ENCODE measurements around the gene ADARB1.

ADARB1 gene

DNA sequence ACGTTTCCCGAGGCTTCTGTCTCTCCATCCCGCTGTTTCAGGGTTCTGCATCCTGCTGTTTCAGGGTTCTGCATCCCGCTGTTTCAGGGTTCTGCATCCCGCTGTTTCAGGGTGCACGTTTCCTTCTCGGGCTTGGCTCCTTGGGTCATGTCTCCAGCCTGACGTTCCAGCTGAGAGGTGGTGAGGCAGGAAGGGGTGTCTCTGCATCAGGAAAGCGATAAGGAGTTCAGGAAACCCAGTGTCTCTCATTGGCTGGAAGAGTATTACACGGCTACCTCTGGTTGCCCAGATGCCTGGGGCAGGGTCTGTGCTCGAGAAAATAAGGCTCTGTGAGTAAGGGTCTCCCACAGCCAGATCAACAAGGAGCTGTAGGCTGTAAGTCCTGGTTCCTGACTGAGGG lies 21.1 kb downstream of the ADARB1 start:
- Histone ChIP-seq H3K27me3 (replicated peaks; ENCODE audit: control insufficient read depth, insufficient read depth, low read length, poor library complexity, severe bottlenecking) (no peaks in the 10 kb centered on the region), H3K36me3 (ENCODE audit: control insufficient read depth, insufficient read depth, low read length) (no peaks in the 10 kb centered on the region), H3K9me3 (ENCODE audit: control insufficient read depth, low read length) (no peaks in the 10 kb centered on the region), H3K4me3 (ENCODE audit: insufficient read depth, low read depth, low read length, poor library complexity, severe bottlenecking) (no peak overlapping the region), H3K27ac (ENCODE audit: insufficient read depth, low read length, poor library complexity, severe bottlenecking) (no peak overlapping the region), H3K4me1 (ENCODE audit: control insufficient read depth, insufficient read depth, low read length, poor library complexity, severe bottlenecking) (peaks cover 5% of the 10 kb centered on the region)
- DNase-seq: no peak

DNA sequence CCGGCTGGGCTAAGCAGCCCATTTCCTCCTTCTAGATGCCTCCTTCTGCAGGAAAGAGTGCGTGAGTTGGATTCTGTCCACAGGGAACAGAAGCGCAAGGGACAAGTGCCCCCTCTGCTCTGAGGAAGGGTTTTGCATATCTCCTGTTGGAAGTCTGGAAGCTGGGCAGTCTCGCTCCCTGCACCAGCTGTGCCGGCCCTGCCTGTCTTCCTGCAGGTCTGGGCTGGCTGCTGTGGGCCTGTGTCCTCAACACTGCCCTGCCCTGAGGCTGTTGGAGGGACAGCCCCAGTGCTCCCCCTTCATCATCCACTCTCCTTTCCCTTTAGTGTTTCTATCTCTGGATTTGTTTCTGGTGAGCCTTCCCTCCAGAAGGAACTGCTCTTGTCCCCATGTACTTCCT lies 21.8 kb downstream of the ADARB1 start:
- Histone ChIP-seq H3K36me3 (ENCODE audit: control insufficient read depth, insufficient read depth, low read length) (no peaks in the 10 kb centered on the region), H3K4me3 (ENCODE audit: insufficient read depth, low read depth, low read length, poor library complexity, severe bottlenecking) (no peak overlapping the region), H3K27ac (ENCODE audit: insufficient read depth, low read length, poor library complexity, severe bottlenecking) (no peak overlapping the region), H3K9me3 (ENCODE audit: control insufficient read depth, low read length) (no peaks in the 10 kb centered on the region), H3K27me3 (replicated peaks; ENCODE audit: control insufficient read depth, insufficient read depth, low read length, poor library complexity, severe bottlenecking) (no peaks in the 10 kb centered on the region), H3K4me1 (ENCODE audit: control insufficient read depth, insufficient read depth, low read length, poor library complexity, severe bottlenecking) (peaks cover 5% of the 10 kb centered on the region)
- no peak for DNase-seq

DNA sequence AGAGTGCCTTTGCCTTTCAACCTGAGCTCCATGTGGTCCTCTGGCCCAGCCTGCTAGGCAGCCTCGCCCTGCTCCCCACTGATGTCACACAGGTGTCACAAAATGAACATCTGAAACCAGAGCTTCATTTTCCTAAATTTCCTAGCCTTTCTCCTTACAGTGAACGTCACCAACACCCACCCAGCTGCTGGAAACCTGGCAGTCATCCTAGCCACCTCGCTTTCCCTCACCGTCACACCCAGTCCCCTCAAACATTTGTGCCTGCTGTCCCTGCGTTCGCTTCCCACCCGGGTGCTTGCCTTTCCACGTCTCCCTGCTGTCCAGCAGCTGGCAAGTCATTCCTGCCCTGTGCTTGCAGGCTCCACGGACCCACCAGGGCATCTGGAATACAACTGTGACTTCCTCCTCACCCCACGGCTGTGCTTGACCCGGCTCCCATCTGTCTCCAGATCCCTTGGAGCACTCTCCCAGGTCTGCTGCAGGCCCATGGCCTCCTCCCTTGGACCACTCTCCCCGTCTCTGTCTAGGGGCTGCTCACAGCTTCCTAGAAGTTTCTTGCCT lies 23.5 kb downstream of the ADARB1 start:
- Histone ChIP-seq H3K27me3 (replicated peaks; ENCODE audit: control insufficient read depth, insufficient read depth, low read length, poor library complexity, severe bottlenecking) (no peaks in the 10 kb centered on the region), H3K4me3 (ENCODE audit: insufficient read depth, low read depth, low read length, poor library complexity, severe bottlenecking) (no peak overlapping the region), H3K36me3 (ENCODE audit: control insufficient read depth, insufficient read depth, low read length) (no peaks in the 10 kb centered on the region), H3K9me3 (ENCODE audit: control insufficient read depth, low read length) (no peaks in the 10 kb centered on the region), H3K4me1 (ENCODE audit: control insufficient read depth, insufficient read depth, low read length, poor library complexity, severe bottlenecking) (peaks cover 10% of the 10 kb centered on the region), H3K27ac (ENCODE audit: insufficient read depth, low read length, poor library complexity, severe bottlenecking) (no peak overlapping the region)
- DNase-seq: no peak

DNA sequence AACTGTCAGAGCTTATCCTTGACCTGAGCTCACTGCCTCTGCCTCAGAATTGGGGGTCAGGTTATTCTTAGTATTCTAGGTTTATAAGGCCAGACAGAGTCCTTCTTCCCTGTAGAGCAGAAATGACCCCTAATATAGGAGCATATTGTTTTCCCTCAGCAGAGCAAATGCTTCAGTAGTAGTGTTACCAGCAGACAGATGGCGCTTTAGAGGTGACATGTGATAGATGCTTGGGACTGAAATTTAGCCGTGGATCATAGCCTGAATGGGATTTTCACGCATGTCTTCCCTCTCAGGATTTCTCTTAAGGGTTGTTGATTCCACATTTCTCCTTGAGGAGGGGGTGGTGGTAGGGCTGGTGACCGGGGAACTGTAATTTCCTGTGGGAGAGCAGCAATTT lies 24.5 kb downstream of the ADARB1 start:
- H3K4me3 ChIP-seq (ENCODE audit: insufficient read depth, low read depth, low read length, poor library complexity, severe bottlenecking): no peak overlapping the region
- H3K4me1 ChIP-seq (ENCODE audit: control insufficient read depth, insufficient read depth, low read length, poor library complexity, severe bottlenecking): peaks cover 6% of the 10 kb centered on the region
- H3K27ac ChIP-seq (ENCODE audit: insufficient read depth, low read length, poor library complexity, severe bottlenecking): no peak overlapping the region
- H3K36me3 ChIP-seq (ENCODE audit: control insufficient read depth, insufficient read depth, low read length): no peaks in the 10 kb centered on the region
- H3K27me3 ChIP-seq (replicated peaks; ENCODE audit: control insufficient read depth, insufficient read depth, low read length, poor library complexity, severe bottlenecking): no peaks in the 10 kb centered on the region
- H3K9me3 ChIP-seq (ENCODE audit: control insufficient read depth, low read length): no peaks in the 10 kb centered on the region
- no peak for DNase-seq

DNA sequence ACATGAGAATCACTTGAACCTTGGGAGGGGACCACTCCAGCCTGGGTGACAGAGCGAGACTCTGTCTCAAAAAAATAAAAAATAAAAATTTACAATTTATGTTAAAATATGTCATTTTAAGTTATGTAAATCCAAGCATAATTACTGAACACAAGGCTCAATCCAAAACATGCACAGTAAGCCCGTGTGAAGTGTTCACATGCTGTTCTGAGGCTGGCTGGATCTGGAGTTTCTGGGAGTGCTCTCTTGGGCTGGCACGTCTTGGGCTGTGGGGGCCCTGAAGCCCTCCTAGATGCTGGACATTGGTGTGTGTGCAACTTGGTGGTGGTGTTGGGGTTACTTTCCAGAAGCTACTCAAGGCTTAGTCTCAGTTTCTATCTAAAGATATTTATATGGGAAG lies 25.2 kb downstream of the ADARB1 start:
- H3K27me3 ChIP-seq (replicated peaks; ENCODE audit: control insufficient read depth, insufficient read depth, low read length, poor library complexity, severe bottlenecking): no peaks in the 10 kb centered on the region
- H3K27ac ChIP-seq (ENCODE audit: insufficient read depth, low read length, poor library complexity, severe bottlenecking): no peak overlapping the region
- H3K9me3 ChIP-seq (ENCODE audit: control insufficient read depth, low read length): no peaks in the 10 kb centered on the region
- peaks cover 13% of the 10 kb centered on the region for H3K4me1 ChIP-seq (ENCODE audit: control insufficient read depth, insufficient read depth, low read length, poor library complexity, severe bottlenecking)
- no peak overlapping the region for H3K4me3 ChIP-seq (ENCODE audit: insufficient read depth, low read depth, low read length, poor library complexity, severe bottlenecking)
- no peak for DNase-seq
- no peaks in the 10 kb centered on the region for H3K36me3 ChIP-seq (ENCODE audit: control insufficient read depth, insufficient read depth, low read length)

DNA sequence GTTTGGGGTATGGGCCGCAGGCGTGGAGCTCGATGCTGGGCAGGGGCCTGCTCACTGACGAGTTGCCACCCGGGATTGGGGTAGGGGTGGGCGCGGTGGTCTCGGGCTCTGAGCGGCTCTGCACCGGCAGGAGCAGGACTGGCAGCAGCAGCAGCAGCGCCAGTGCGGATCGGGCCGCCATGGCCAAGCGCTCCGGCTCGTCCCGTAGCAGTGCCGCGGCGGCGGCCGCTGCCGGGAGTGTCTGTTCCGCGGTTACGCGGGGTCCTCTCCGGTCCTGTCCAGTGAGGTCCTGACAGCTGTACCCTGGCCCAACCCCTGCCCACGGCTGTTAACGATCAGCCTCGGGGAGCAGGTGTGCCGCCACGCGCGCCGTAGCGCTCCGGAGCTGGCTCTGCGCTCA lies 26.5 kb downstream of the ADARB1 start:
- no peaks in the 10 kb centered on the region for H3K9me3 ChIP-seq (ENCODE audit: control insufficient read depth, low read length)
- peaks cover 16% of the 10 kb centered on the region for H3K4me1 ChIP-seq (ENCODE audit: control insufficient read depth, insufficient read depth, low read length, poor library complexity, severe bottlenecking)
- no peak overlapping the region for H3K4me3 ChIP-seq (ENCODE audit: insufficient read depth, low read depth, low read length, poor library complexity, severe bottlenecking)
- H3K36me3 ChIP-seq (ENCODE audit: control insufficient read depth, insufficient read depth, low read length): no peaks in the 10 kb centered on the region
- no peak for DNase-seq
- H3K27ac ChIP-seq (ENCODE audit: insufficient read depth, low read length, poor library complexity, severe bottlenecking): no peak overlapping the region
- no peaks in the 10 kb centered on the region for H3K27me3 ChIP-seq (replicated peaks; ENCODE audit: control insufficient read depth, insufficient read depth, low read length, poor library complexity, severe bottlenecking)

DNA sequence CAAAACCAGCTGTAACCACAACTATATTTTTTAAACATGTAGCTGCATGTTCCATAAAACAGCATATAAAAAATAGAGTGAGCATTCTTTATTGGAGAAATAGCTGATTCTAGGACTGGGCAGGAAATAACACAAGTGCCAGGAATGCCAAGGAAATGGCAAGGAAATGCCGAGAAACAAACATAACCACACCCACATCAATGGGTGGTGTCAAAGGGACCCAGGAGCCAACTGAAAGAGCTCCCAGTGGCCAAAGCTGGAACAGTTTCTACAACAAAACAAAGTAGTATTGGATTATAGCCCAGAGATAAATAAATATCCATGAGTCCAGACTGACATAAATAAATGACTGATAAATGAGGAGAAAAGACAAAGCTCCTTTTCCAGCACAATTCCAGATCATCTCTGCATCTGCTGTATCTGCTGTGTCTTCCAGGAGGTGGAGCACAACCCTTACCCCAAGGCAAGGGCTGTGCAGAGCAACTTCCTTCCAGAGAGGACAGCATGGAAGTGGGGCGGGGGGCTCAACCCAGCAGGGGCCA lies 28.1 kb downstream of the ADARB1 start:
- Histone ChIP-seq H3K4me3 (ENCODE audit: insufficient read depth, low read depth, low read length, poor library complexity, severe bottlenecking) (no peak overlapping the region), H3K36me3 (ENCODE audit: control insufficient read depth, insufficient read depth, low read length) (no peaks in the 10 kb centered on the region), H3K27me3 (replicated peaks; ENCODE audit: control insufficient read depth, insufficient read depth, low read length, poor library complexity, severe bottlenecking) (no peaks in the 10 kb centered on the region), H3K4me1 (ENCODE audit: control insufficient read depth, insufficient read depth, low read length, poor library complexity, severe bottlenecking) (peaks cover 16% of the 10 kb centered on the region), H3K9me3 (ENCODE audit: control insufficient read depth, low read length) (no peaks in the 10 kb centered on the region), H3K27ac (ENCODE audit: insufficient read depth, low read length, poor library complexity, severe bottlenecking) (no peak overlapping the region)
- DNase-seq: no peak

DNA sequence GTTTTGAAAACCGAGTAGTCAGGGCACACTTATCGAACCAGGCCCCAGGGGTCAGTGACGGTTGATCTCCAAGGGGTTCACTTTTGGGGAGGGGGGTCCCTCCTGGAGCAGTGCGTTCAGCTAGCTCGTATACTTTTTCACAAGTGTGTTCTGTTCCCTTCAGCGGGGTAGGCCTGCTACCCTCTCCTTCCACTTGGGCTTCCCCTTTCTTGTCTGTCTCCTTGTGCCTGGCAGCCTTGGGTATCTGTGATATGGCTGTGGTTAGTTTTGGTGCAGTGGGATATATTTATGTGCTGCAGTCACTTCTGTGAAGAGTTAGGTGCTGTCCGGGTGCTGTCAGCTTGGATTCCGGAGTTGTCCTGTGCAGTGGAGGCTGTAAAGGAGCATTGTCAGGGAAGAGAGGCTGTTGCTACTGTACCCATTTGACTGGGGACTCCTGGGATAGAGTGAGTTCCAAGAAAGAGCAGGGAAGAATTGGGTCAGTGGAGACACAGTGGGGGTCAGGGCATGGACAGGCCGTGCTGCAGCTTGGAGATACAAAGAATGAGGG lies 29.7 kb downstream of the ADARB1 start:
- no peaks in the 10 kb centered on the region for H3K27me3 ChIP-seq (replicated peaks; ENCODE audit: control insufficient read depth, insufficient read depth, low read length, poor library complexity, severe bottlenecking)
- no peak overlapping the region for H3K4me3 ChIP-seq (ENCODE audit: insufficient read depth, low read depth, low read length, poor library complexity, severe bottlenecking)
- no peak for DNase-seq
- H3K4me1 ChIP-seq (ENCODE audit: control insufficient read depth, insufficient read depth, low read length, poor library complexity, severe bottlenecking): peaks cover 16% of the 10 kb centered on the region
- no peaks in the 10 kb centered on the region for H3K9me3 ChIP-seq (ENCODE audit: control insufficient read depth, low read length)
- H3K36me3 ChIP-seq (ENCODE audit: control insufficient read depth, insufficient read depth, low read length): no peaks in the 10 kb centered on the region
- no peak overlapping the region for H3K27ac ChIP-seq (ENCODE audit: insufficient read depth, low read length, poor library complexity, severe bottlenecking)

DNA sequence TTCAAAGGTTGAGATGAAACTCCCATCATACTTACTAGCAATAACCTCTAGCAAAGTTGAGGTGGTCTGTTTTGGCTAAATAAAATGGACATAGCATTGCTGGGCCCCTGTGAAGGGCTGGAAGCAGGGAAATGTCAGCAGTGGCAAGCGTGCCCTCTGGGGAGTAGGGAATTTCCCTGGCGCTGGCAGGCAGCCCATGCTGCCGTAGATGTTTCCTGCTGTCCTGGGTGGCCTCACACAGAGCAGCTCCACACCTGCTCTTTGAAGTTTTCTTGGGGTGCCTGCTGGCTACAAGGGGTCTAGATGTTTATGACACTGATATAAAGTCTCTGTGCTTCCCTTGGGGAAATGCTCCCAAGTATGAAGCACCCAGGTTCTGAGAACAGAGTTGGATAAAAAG lies 30.2 kb downstream of the ADARB1 start:
- no peaks in the 10 kb centered on the region for H3K36me3 ChIP-seq (ENCODE audit: control insufficient read depth, insufficient read depth, low read length)
- H3K27me3 ChIP-seq (replicated peaks; ENCODE audit: control insufficient read depth, insufficient read depth, low read length, poor library complexity, severe bottlenecking): no peaks in the 10 kb centered on the region
- peaks cover 20% of the 10 kb centered on the region for H3K4me1 ChIP-seq (ENCODE audit: control insufficient read depth, insufficient read depth, low read length, poor library complexity, severe bottlenecking)
- no peaks in the 10 kb centered on the region for H3K9me3 ChIP-seq (ENCODE audit: control insufficient read depth, low read length)
- no peak overlapping the region for H3K4me3 ChIP-seq (ENCODE audit: insufficient read depth, low read depth, low read length, poor library complexity, severe bottlenecking)
- DNase-seq: peak in 1 of 3 donors; percentile 10
- no peak overlapping the region for H3K27ac ChIP-seq (ENCODE audit: insufficient read depth, low read length, poor library complexity, severe bottlenecking)

DNA sequence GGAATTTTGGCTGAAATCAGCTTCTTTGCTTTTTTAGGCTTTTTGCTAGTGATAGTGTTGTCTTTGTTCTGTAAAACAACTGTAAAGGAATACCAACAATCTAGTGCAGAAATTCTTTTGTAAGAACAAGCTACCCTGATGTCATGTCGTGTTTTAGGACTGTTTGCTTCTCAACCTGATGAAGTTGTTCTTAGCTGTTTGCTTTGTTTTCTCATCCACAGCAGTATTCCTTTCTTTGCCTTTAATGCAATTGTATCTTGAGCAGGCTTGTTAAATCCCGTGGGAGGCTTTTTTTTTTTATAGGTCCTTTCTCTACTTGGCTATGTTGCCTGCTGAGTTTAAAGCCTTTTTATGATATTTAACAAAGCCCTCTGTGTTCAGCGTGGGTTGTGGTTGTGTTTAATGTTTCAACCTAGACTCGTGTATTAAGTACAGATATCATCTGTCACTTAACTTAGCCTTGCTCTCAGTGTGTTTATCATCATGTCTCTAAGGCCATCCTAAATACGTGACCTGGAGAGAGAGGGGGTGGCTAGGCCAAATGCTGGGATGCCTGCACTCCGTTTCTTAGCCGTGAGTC lies 31.6 kb downstream of the ADARB1 start:
- Histone ChIP-seq H3K36me3 (ENCODE audit: control insufficient read depth, insufficient read depth, low read length) (no peaks in the 10 kb centered on the region), H3K27ac (ENCODE audit: insufficient read depth, low read length, poor library complexity, severe bottlenecking) (no peak overlapping the region), H3K27me3 (replicated peaks; ENCODE audit: control insufficient read depth, insufficient read depth, low read length, poor library complexity, severe bottlenecking) (no peaks in the 10 kb centered on the region), H3K9me3 (ENCODE audit: control insufficient read depth, low read length) (no peaks in the 10 kb centered on the region), H3K4me1 (ENCODE audit: control insufficient read depth, insufficient read depth, low read length, poor library complexity, severe bottlenecking) (peaks cover 24% of the 10 kb centered on the region), H3K4me3 (ENCODE audit: insufficient read depth, low read depth, low read length, poor library complexity, severe bottlenecking) (no peak overlapping the region)
- no peak for DNase-seq
